ENCODE data around the gene CARMIL3.

CARMIL3 gene

DNA sequence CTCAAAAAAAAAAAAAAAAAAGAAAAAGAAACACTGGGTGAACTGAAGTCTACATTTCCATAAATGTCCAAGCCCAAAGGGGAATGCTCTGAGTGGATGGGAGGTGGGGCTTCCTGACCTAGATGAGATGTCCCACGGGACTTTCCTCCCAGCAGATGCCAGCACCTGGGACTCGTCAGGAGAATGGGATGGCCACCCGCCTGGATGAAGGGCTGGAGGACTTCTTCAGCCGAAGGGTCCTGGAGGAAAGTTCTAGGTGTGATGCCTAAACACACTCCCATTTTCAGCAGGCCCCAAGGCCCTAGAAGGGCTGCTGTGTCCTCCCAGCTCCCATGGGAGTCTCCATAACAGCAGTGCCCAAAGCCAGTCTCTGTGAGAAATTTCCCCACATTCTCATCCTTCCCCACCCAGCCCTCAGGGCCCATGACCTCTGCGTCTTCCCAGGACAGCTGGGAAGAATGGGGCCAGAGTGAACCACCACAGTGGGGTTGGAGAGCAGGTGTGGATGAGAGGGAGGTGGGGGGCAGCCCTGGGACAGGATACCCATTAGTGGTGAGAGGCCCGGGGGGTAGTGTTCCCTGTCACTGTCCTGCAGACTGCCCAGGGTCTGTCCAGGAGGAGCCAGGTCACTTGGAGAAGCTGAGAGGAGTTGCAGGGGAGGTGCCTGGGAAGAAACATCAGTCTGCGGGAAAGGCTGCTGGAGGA, 12.4 kb downstream of the CARMIL3 start:
- no peaks in the 10 kb centered on the region for H3K79me1 ChIP-seq (ENCODE audit: low read length)
- H4K8ac ChIP-seq (ENCODE audit: low read depth, low read length), result no peak overlapping the region
- no peak overlapping the region for H2AK5ac ChIP-seq (ENCODE audit: low read length)
- no peaks in the 10 kb centered on the region for H3K9me3 ChIP-seq (ENCODE audit: insufficient read depth, low read depth, low read length)
- H3K4me1 ChIP-seq (ENCODE audit: control insufficient read depth in 1 of 2, insufficient read depth in 2 of 2, low read length in 2 of 2), result no peaks in the 10 kb centered on the region
- no peak overlapping the region for H3K4me2 ChIP-seq (ENCODE audit: low read length)
- no peak overlapping the region for H2BK12ac ChIP-seq (ENCODE audit: low read length)
- H2BK120ac ChIP-seq (ENCODE audit: insufficient read depth, low read length, poor library complexity), result no peak overlapping the region
- no peak overlapping the region for H3K4ac ChIP-seq (ENCODE audit: low read depth, low read length)
- no peak overlapping the region for H3K4me3 ChIP-seq (ENCODE audit: low read depth, low read length)
- H4K91ac ChIP-seq (ENCODE audit: low read depth, low read length), result no peak overlapping the region
- no peak overlapping the region for H3K27ac ChIP-seq (ENCODE audit: low read depth, low read length)
- H3K9ac ChIP-seq (ENCODE audit: low read length), result no peak overlapping the region
- no peak for DNase-seq
- no peak overlapping the region for H3K23ac ChIP-seq (ENCODE audit: low read length)
- H2AFZ ChIP-seq (ENCODE audit: insufficient read depth, low read length, poor library complexity), result no peak overlapping the region
- H3K79me2 ChIP-seq (ENCODE audit: control insufficient read depth, insufficient read depth, low read length, poor library complexity), result no peaks in the 10 kb centered on the region
- H3K14ac ChIP-seq (ENCODE audit: low read length), result no peak overlapping the region
- WGBS (ENCODE audit: extremely low coverage, insufficient coverage, insufficient read length), result no CpG with 5 or more reads among the region's 7 CpGs
- H3K18ac ChIP-seq (ENCODE audit: low read length), result no peak overlapping the region
- H3K27me3 ChIP-seq (ENCODE audit: insufficient read depth, low read length), result no peaks in the 10 kb centered on the region
- H3K36me3 ChIP-seq (ENCODE audit: control insufficient read depth in 1 of 2, insufficient read depth in 2 of 2, low read length in 2 of 2), result no peaks in the 10 kb centered on the region
- no peak overlapping the region for H2BK5ac ChIP-seq (ENCODE audit: low read depth, low read length, poor library complexity)
- no peak overlapping the region for H4K12ac ChIP-seq (ENCODE audit: low read depth, low read length)

DNA sequence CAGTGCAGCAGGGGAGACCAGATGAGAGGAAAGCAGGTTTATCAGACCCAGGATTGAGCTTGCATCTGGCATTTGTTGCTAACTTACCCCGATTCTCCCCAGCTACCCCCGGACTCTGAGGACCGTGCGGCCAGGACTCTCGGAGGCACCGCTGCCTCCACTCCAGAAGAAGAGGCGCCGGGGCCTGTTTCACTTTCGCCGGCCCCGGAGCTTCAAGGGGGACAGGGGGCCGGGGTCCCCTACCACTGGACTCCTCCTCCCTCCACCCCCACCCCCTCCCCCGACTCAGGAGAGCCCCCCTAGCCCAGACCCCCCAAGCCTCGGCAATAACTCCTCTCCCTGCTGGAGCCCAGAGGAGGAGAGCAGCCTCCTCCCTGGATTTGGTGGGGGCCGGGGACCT, 13.0 kb downstream of the CARMIL3 start:
- Histone ChIP-seq H4K12ac (ENCODE audit: low read depth, low read length) (no peak overlapping the region), H3K9me3 (ENCODE audit: insufficient read depth, low read depth, low read length) (no peaks in the 10 kb centered on the region), H3K27me3 (ENCODE audit: insufficient read depth, low read length) (no peaks in the 10 kb centered on the region), H2BK5ac (ENCODE audit: low read depth, low read length, poor library complexity) (no peak overlapping the region), H4K8ac (ENCODE audit: low read depth, low read length) (no peak overlapping the region), H2AK5ac (ENCODE audit: low read length) (no peak overlapping the region), H4K91ac (ENCODE audit: low read depth, low read length) (no peak overlapping the region), H3K79me1 (ENCODE audit: low read length) (no peaks in the 10 kb centered on the region), H3K27ac (ENCODE audit: low read depth, low read length) (no peak overlapping the region), H3K4me3 (ENCODE audit: low read depth, low read length) (no peak overlapping the region), H3K4me1 (ENCODE audit: control insufficient read depth in 1 of 2, insufficient read depth in 2 of 2, low read length in 2 of 2) (no peaks in the 10 kb centered on the region), H3K36me3 (ENCODE audit: control insufficient read depth in 1 of 2, insufficient read depth in 2 of 2, low read length in 2 of 2) (no peaks in the 10 kb centered on the region), H3K79me2 (ENCODE audit: control insufficient read depth, insufficient read depth, low read length, poor library complexity) (no peaks in the 10 kb centered on the region), H3K23ac (ENCODE audit: low read length) (no peak overlapping the region), H2AFZ (ENCODE audit: insufficient read depth, low read length, poor library complexity) (no peak overlapping the region), H3K18ac (ENCODE audit: low read length) (no peak overlapping the region), H3K4ac (ENCODE audit: low read depth, low read length) (no peak overlapping the region), H3K9ac (ENCODE audit: low read length) (no peak overlapping the region), H3K14ac (ENCODE audit: low read length) (no peak overlapping the region), H2BK12ac (ENCODE audit: low read length) (no peak overlapping the region), H2BK120ac (ENCODE audit: insufficient read depth, low read length, poor library complexity) (no peak overlapping the region), H3K4me2 (ENCODE audit: low read length) (no peak overlapping the region)
- DNase-seq, result no peak
- no CpG with 5 or more reads among the region's 15 CpGs for WGBS (ENCODE audit: extremely low coverage, insufficient coverage, insufficient read length)

DNA sequence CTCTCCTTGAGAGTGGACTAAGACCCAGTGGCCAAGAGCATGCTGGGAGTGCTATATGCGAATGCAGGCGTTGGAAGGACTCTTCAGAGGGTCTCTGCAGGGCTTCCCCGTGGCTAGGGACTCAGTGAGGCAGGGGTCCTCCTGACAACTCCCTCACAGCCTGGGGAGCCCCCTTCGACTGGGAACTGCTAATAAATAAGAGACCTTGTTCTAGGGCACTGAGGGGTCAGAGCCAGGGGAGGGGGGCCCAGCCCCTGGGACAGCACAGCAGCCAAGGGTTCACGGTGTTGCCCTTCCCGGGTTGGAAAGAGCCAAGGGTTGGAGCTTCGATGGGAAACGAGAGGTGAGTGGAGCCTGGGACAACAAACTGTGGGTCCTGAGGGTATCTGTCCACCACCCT, 13.6 kb downstream of the CARMIL3 start:
- Histone ChIP-seq H3K23ac (ENCODE audit: low read length) (no peak overlapping the region), H3K9ac (ENCODE audit: low read length) (no peak overlapping the region), H2AK5ac (ENCODE audit: low read length) (no peak overlapping the region), H3K4me1 (ENCODE audit: control insufficient read depth in 1 of 2, insufficient read depth in 2 of 2, low read length in 2 of 2) (no peaks in the 10 kb centered on the region), H2BK5ac (ENCODE audit: low read depth, low read length, poor library complexity) (no peak overlapping the region), H3K9me3 (ENCODE audit: insufficient read depth, low read depth, low read length) (no peaks in the 10 kb centered on the region), H2AFZ (ENCODE audit: insufficient read depth, low read length, poor library complexity) (no peak overlapping the region), H3K4me3 (ENCODE audit: low read depth, low read length) (no peak overlapping the region), H3K4me2 (ENCODE audit: low read length) (no peak overlapping the region), H4K12ac (ENCODE audit: low read depth, low read length) (no peak overlapping the region), H4K91ac (ENCODE audit: low read depth, low read length) (no peak overlapping the region), H2BK120ac (ENCODE audit: insufficient read depth, low read length, poor library complexity) (no peak overlapping the region), H4K8ac (ENCODE audit: low read depth, low read length) (no peak overlapping the region), H3K27me3 (ENCODE audit: insufficient read depth, low read length) (no peaks in the 10 kb centered on the region), H2BK12ac (ENCODE audit: low read length) (no peak overlapping the region), H3K14ac (ENCODE audit: low read length) (no peak overlapping the region), H3K18ac (ENCODE audit: low read length) (no peak overlapping the region), H3K27ac (ENCODE audit: low read depth, low read length) (no peak overlapping the region), H3K36me3 (ENCODE audit: control insufficient read depth in 1 of 2, insufficient read depth in 2 of 2, low read length in 2 of 2) (no peaks in the 10 kb centered on the region), H3K79me2 (ENCODE audit: control insufficient read depth, insufficient read depth, low read length, poor library complexity) (no peaks in the 10 kb centered on the region), H3K4ac (ENCODE audit: low read depth, low read length) (no peak overlapping the region), H3K79me1 (ENCODE audit: low read length) (no peaks in the 10 kb centered on the region)
- no CpG with 5 or more reads among the region's 8 CpGs for WGBS (ENCODE audit: extremely low coverage, insufficient coverage, insufficient read length)
- no peak for DNase-seq

DNA sequence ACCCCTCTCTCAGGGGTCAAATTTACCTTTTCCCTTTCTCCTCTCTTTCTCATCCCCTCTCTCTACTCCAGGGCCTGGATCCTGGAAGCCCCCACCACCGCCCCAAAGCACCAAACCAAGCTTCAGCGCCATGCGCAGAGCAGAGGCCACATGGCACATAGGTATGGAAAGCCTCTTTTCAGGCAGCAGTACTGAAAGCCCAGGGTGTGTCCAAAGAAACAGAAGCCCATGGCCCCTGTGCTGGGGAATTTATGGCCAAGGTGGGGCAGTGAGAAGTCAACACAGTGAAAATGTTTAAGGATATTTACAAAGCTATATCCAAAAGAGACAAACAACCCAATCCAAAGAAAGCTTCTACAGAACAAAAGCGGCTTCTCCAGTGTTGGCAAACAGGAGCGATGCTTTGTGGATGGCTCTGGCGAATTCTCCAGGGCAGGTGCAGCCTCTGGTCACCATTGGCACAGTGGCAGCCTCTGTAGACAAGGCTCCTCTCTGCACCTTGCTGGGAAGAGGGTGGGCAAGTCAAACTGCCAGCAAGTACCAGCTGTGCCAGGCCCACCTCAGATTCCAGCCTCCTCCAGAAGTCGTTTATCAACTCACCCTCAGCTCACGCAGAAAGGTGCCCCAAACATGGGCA, 14.8 kb downstream of the CARMIL3 start:
- Histone ChIP-seq H3K23ac (ENCODE audit: low read length) (no peak overlapping the region), H4K12ac (ENCODE audit: low read depth, low read length) (no peak overlapping the region), H2AK5ac (ENCODE audit: low read length) (no peak overlapping the region), H2BK5ac (ENCODE audit: low read depth, low read length, poor library complexity) (no peak overlapping the region), H3K27me3 (ENCODE audit: insufficient read depth, low read length) (no peaks in the 10 kb centered on the region), H3K79me2 (ENCODE audit: control insufficient read depth, insufficient read depth, low read length, poor library complexity) (no peaks in the 10 kb centered on the region), H4K8ac (ENCODE audit: low read depth, low read length) (no peak overlapping the region), H3K27ac (ENCODE audit: low read depth, low read length) (no peak overlapping the region), H3K4me3 (ENCODE audit: low read depth, low read length) (no peak overlapping the region), H3K4me2 (ENCODE audit: low read length) (no peak overlapping the region), H3K79me1 (ENCODE audit: low read length) (no peaks in the 10 kb centered on the region), H2BK12ac (ENCODE audit: low read length) (no peak overlapping the region), H3K4ac (ENCODE audit: low read depth, low read length) (no peak overlapping the region), H3K9me3 (ENCODE audit: insufficient read depth, low read depth, low read length) (no peaks in the 10 kb centered on the region), H3K14ac (ENCODE audit: low read length) (no peak overlapping the region), H4K91ac (ENCODE audit: low read depth, low read length) (no peak overlapping the region), H3K9ac (ENCODE audit: low read length) (no peak overlapping the region), H3K36me3 (ENCODE audit: control insufficient read depth in 1 of 2, insufficient read depth in 2 of 2, low read length in 2 of 2) (no peaks in the 10 kb centered on the region), H2BK120ac (ENCODE audit: insufficient read depth, low read length, poor library complexity) (no peak overlapping the region), H3K4me1 (ENCODE audit: control insufficient read depth in 1 of 2, insufficient read depth in 2 of 2, low read length in 2 of 2) (no peaks in the 10 kb centered on the region), H3K18ac (ENCODE audit: low read length) (no peak overlapping the region), H2AFZ (ENCODE audit: insufficient read depth, low read length, poor library complexity) (no peak overlapping the region)
- no peak for DNase-seq
- no CpG with 5 or more reads among the region's 8 CpGs for WGBS (ENCODE audit: extremely low coverage, insufficient coverage, insufficient read length)

Measured in trophoblast cell (in vitro differentiated cells and primary cell).